ENCODE results near the gene PLCB1.

The PLCB1 gene

DNA sequence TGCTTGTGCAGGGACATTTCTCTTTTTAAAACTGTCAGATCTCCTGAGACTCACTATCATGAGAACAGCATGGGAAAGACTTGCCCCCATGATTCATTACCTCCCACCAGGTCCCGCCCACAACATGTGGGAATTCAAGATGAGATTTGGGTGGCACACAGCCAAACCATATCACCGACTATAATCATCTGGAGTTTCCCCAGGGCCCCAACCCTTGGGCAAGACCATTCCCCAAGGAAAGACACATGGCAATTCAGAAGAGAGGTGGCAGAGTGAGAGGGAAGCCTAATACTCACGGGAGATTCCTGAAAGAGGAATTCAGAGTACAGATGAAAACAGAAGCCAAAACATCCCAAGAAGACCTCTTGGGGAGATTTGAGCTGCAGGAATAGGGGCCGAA, 645.8 kb downstream of the PLCB1 start:
- no peak for TF ChIP-seq ZFX (IDR thresholded peaks at IDR 0.05)
- TF ChIP-seq, protein P1, sequence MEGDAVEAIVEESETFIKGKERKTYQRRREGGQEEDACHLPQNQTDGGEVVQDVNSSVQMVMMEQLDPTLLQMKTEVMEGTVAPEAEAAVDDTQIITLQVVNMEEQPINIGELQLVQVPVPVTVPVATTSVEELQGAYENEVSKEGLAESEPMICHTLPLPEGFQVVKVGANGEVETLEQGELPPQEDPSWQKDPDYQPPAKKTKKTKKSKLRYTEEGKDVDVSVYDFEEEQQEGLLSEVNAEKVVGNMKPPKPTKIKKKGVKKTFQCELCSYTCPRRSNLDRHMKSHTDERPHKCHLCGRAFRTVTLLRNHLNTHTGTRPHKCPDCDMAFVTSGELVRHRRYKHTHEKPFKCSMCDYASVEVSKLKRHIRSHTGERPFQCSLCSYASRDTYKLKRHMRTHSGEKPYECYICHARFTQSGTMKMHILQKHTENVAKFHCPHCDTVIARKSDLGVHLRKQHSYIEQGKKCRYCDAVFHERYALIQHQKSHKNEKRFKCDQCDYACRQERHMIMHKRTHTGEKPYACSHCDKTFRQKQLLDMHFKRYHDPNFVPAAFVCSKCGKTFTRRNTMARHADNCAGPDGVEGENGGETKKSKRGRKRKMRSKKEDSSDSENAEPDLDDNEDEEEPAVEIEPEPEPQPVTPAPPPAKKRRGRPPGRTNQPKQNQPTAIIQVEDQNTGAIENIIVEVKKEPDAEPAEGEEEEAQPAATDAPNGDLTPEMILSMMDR (conservative IDR thresholded peaks at IDR 0.05): no peak
- H3K27ac ChIP-seq: no peak overlapping the region

GRCh38 chr20:8778387-8778786, 646.3 kb downstream of the PLCB1 start:
- H3K27ac ChIP-seq: no peak overlapping the region
- TF ChIP-seq ZFX (IDR thresholded peaks at IDR 0.05): no peak
- TF ChIP-seq, protein P1 (conservative IDR thresholded peaks at IDR 0.05): no peak

- H3K27ac ChIP-seq: no peak overlapping the region
- TF ChIP-seq ZFX (IDR thresholded peaks at IDR 0.05): no peak
- TF ChIP-seq, protein P1 (conservative IDR thresholded peaks at IDR 0.05): no peak
These were observed 648.8 kb downstream of the PLCB1 start for GRCh38 chr20:8780915-8781314.

GRCh38 chr20:8782804-8783203, 650.7 kb downstream of the PLCB1 start:
- H3K27ac ChIP-seq: no peak overlapping the region
- TF ChIP-seq, protein P1 (conservative IDR thresholded peaks at IDR 0.05): no peak

GRCh38 chr20:8783734-8784133, 651.7 kb downstream of the PLCB1 start:
- TF ChIP-seq, protein P1 (conservative IDR thresholded peaks at IDR 0.05): no peak
- no peak for TF ChIP-seq ZFX (IDR thresholded peaks at IDR 0.05)
- no peak overlapping the region for H3K27ac ChIP-seq

DNA sequence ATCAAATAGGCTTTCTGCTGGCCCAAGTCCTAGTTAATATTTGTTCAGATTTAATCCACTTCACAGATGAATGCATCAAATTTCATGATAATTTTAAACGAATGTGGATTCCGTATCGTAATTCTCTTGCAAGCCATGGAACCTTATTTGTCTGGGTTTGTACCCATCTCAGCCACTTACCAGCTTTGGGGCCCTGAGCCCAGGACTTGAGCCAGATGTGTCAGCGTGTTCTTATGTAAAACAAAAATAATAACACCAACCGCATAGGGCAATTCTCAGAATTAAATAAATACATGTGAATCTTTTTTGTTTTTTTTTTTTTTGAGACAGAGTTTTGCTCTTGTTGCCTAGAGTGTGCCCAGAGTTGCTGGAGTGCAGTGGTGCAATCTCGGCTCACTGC, 654.3 kb downstream of the PLCB1 start:
- TF ChIP-seq, protein P1 (conservative IDR thresholded peaks at IDR 0.05): no peak
- TF ChIP-seq ZFX (IDR thresholded peaks at IDR 0.05): no peak
- H3K27ac ChIP-seq: no peak overlapping the region

GRCh38 chr20:8787090-8787489, 655.0 kb downstream of the PLCB1 start:
- no peak overlapping the region for H3K27ac ChIP-seq
- TF ChIP-seq ZFX (IDR thresholded peaks at IDR 0.05): no peak
- TF ChIP-seq, protein P1 (conservative IDR thresholded peaks at IDR 0.05): no peak
